ENCODE measurements around the gene FOXE1.

Gene FOXE1

DNA sequence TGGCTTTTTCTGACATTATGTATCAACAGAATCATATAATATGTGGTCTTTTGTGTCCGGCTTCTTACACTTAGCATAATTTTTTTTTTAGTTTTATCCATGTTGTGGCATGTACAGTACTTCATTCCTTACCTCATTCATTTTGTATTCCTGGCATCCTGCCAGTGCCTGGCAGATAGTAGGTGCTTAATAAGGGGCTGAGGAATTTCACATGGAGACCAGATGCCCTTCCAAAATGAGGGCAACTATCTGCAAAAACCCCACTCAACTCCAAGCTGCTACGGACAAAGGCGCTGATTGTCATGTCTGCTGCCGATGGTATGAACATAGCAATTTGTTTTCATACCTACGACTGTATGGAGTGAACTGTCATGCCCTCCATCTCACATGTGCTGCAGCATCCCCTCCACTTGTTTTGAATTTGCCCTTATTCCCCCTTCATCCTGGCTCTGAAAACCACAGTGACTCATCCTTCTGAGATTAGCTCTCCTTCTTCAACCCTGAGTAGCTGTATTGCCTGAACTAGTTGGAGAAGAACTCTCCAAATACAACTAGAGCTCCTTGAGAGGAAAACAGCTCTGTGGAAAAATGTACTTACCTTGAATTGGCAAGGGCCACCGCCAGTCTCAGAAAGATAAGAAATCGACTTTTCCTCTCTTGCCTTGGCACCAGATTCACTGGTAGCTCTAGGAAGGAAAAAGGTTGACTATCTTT is 41.3 kb upstream of the FOXE1 start (continued):
- TF ChIP-seq ZNF280D (tag by site-specific recombination; IDR thresholded peaks at IDR 0.05) (no peak), ZNF311 (tag by site-specific recombination; IDR thresholded peaks at IDR 0.05; ENCODE audit: borderline replicate concordance) (no peak), ZSCAN18 (tag by site-specific recombination; IDR thresholded peaks at IDR 0.05) (no peak), ZFP3 (tag by site-specific recombination; IDR thresholded peaks at IDR 0.05; ENCODE audit: low read depth) (no peak), ZNF654 (tag by site-specific recombination; IDR thresholded peaks at IDR 0.05; ENCODE audit: low read depth) (no peak), ZNF600 (tag by site-specific recombination; IDR thresholded peaks at IDR 0.05) (peak; percentile 78), SP7 (tag by site-specific recombination; IDR thresholded peaks at IDR 0.05) (no peak), PRDM10 (tag by site-specific recombination; IDR thresholded peaks at IDR 0.05) (peak; percentile 80), ZNF664 (tag by site-specific recombination; IDR thresholded peaks at IDR 0.05) (peak; percentile 70; the same call in 1 of the 2 replicates)

GRCh38 chr9:97812247-97812543 is 40.8 kb upstream of the FOXE1 start:
- Histone ChIP-seq H3K36me3 (ENCODE audit: control insufficient read depth in 2 of 2, insufficient read depth in 1 of 2, low read length in 2 of 2) (no peaks in the 10 kb centered on the region), H3K4me1 (ENCODE audit: control insufficient read depth, insufficient read depth, low read length) (peaks cover 9% of the 10 kb centered on the region), H3K4me3 (ENCODE audit: low read depth, low read length) (no peak overlapping the region), H3K9me3 (ENCODE audit: control insufficient read depth, insufficient read depth, low read depth, low read length) (no peaks in the 10 kb centered on the region), H3K27ac (ENCODE audit: extremely low read depth, low read depth, low read length) (no peak overlapping the region)
- CTCF ChIA-PET = interaction anchor here (0.6 to 1.1 kb wide), 3 partner anchors 12 to 74 kb away, joined by 3 to 5 read pairs (median 3); no protein-coding TSS in a partner anchor
- POLR2A ChIA-PET = interaction anchor here (0.7 kb wide), 1 partner anchor 9 kb away, joined by 3 read pairs; no protein-coding TSS in a partner anchor
- no peak for TF ChIP-seq ZNF707 (tag by site-specific recombination; IDR thresholded peaks at IDR 0.05)
- no peak for TF ChIP-seq CTCF (tag by site-specific recombination; IDR thresholded peaks at IDR 0.05)
- TF ChIP-seq REST (tag by site-specific recombination; IDR thresholded peaks at IDR 0.05) = no peak
- TF ChIP-seq ZNF138 (tag by site-specific recombination; IDR thresholded peaks at IDR 0.05; ENCODE audit: borderline replicate concordance) = no peak
- no peak for TF ChIP-seq ZNF561 (tag by site-specific recombination; IDR thresholded peaks at IDR 0.05; ENCODE audit: borderline replicate concordance)
- no peak for TF ChIP-seq ZNF530 (tag by site-specific recombination; IDR thresholded peaks at IDR 0.05; ENCODE audit: low read depth)
- TF ChIP-seq ZNF585B (tag by site-specific recombination; IDR thresholded peaks at IDR 0.05) = no peak
- no peak for TF ChIP-seq ZSCAN5A (tag by site-specific recombination; IDR thresholded peaks at IDR 0.05)

All from HEK293 (cell line).